Ishikawa (cell line): ENCODE results near the gene HDAC9.

Experiments used
- CEBPB ChIP-seq: IDR thresholded peaks from 2 replicates; pipeline ENCODE4 v1.6.1; 2012
- CREB1 ChIP-seq: IDR thresholded peaks from 2 replicates; pipeline ENCODE4 v1.6.1; 2012; ENCODE audit warnings: low read depth
- EGR1 ChIP-seq: IDR thresholded peaks from 2 replicates; pipeline ENCODE4 v1.6.1; 2012
- EP300 ChIP-seq: IDR thresholded peaks from 2 replicates; pipeline ENCODE4 v1.6.1; 2012; ENCODE audit warnings: borderline replicate concordance
- FOXM1 ChIP-seq: IDR thresholded peaks from 2 replicates; pipeline ENCODE4 v1.6.1; 2012; ENCODE audit warnings: low read depth, borderline replicate concordance
- MAX ChIP-seq: IDR thresholded peaks from 2 replicates; pipeline ENCODE4 v1.6.1; 2012
- NFIC ChIP-seq: IDR thresholded peaks from 2 replicates; pipeline ENCODE4 v1.6.1; 2012
- RAD21 ChIP-seq: IDR thresholded peaks from 2 replicates; pipeline ENCODE4 v1.6.1; 2012; ENCODE audit warnings: low read depth
- REST ChIP-seq: IDR thresholded peaks from 2 replicates; pipeline ENCODE4 v1.6.1; 2012; ENCODE audit warnings: low read depth, mild to moderate bottlenecking
- TAF1 ChIP-seq: IDR thresholded peaks from 2 replicates; pipeline ENCODE4 v1.6.1; 2012; ENCODE audit warnings: low read depth, mild to moderate bottlenecking
- TCF12 ChIP-seq: IDR thresholded peaks from 2 replicates; pipeline ENCODE4 v1.6.1; 2012; ENCODE audit warnings: low read depth
- TEAD4 ChIP-seq: IDR thresholded peaks from 2 replicates; pipeline ENCODE4 v1.6.1; 2012
- USF1 ChIP-seq: IDR thresholded peaks from 2 replicates; pipeline ENCODE4 v1.6.1; 2012
- YY1 ChIP-seq: IDR thresholded peaks from 2 replicates; pipeline ENCODE4 v1.6.1; 2012; ENCODE audit warnings: low read depth
- ZBTB7A ChIP-seq: IDR thresholded peaks from 2 replicates; pipeline ENCODE4 v1.6.1; 2012; ENCODE audit warnings: low read depth

Gene HDAC9

GRCh38 chr7:18715988-18716387 lies 220.4 kb downstream of the HDAC9 start:
- TF ChIP-seq EGR1 (no peak), CREB1 (no peak), MAX (no peak), FOXM1 (no peak), TEAD4 (no peak), NFIC (no peak), TAF1 (no peak), YY1 (no peak), USF1 (no peak), RAD21 (no peak), CEBPB (no peak), EP300 (no peak), ZBTB7A (no peak), REST (no peak), TCF12 (no peak)

GRCh38 chr7:18721429-18721828 lies 225.9 kb downstream of the HDAC9 start:
- TF ChIP-seq NFIC (no peak), RAD21 (no peak), ZBTB7A (no peak), EGR1 (no peak), REST (no peak), USF1 (no peak), TEAD4 (no peak), FOXM1 (no peak), YY1 (no peak), MAX (no peak), EP300 (no peak), CEBPB (no peak), CREB1 (no peak), TCF12 (no peak), TAF1 (no peak)

GRCh38 chr7:18724318-18724717 lies 228.8 kb downstream of the HDAC9 start:
- no peak for TF ChIP-seq FOXM1
- TF ChIP-seq REST = no peak
- no peak for TF ChIP-seq NFIC
- TF ChIP-seq MAX = no peak
- TF ChIP-seq CREB1 = no peak
- TF ChIP-seq USF1 = no peak
- no peak for TF ChIP-seq RAD21
- TF ChIP-seq ZBTB7A = no peak
- no peak for TF ChIP-seq TCF12
